Vagina (tissue), 2 donors: Measurements from ENCODE around the gene FOLR3. TPM values are rescaled to one million over a fixed set of nuclear protein-coding genes. Genes with fewer than 3 reads are reported as not detected.

Source experiments
- DNase-seq, 2 donors: peaks; one replicate each; pipeline ENCODE4 v3.0.0-alpha.2; 2017; ENCODE audit errors: extremely low spot score in 2 of 2
- H3K27ac ChIP-seq: fragments of 200-600 bp; sonication (generic); one replicate; pipeline ENCODE4 v1.5.1; 2019
- H3K27me3 ChIP-seq: fragments of 200-600 bp; sonication (generic); one replicate; pipeline ENCODE4 v1.5.1; 2019
- H3K36me3 ChIP-seq, 2 donors: fragments of 200-600 bp; sonication (generic); one replicate each; pipeline ENCODE4 v1.5.1; 2017 to 2019
- H3K4me1 ChIP-seq: fragments of 200-600 bp; sonication (generic); one replicate; pipeline ENCODE4 v1.5.1; 2019
- H3K4me3 ChIP-seq, 2 donors: fragments of 200-600 bp; sonication (generic); 1 replicate in 1 of 2; 2 replicates in 1 of 2; pipeline ENCODE4 v1.5.1; 2016 to 2019
- H3K9me3 ChIP-seq: fragments of 200-600 bp; sonication (generic); one replicate; pipeline ENCODE4 v1.5.1; 2019
- CTCF ChIP-seq, 3 experiments: fragments of 450-650 bp in 2 of 3; fragments of 200-600 bp in 1 of 3; sonication (generic) in 1 of 3; IDR thresholded peaks; one replicate each; pipeline ENCODE4 v1.5.1; 2017 to 2019; ENCODE audit warnings: antibody characterized with exemption in 3 of 3, mild to moderate bottlenecking in 2 of 3, moderate library complexity in 2 of 3
- POLR2A ChIP-seq, 2 donors: fragments of 450-650 bp; IDR thresholded peaks; one replicate each; pipeline ENCODE4 v1.6.1; 2017; ENCODE audit warnings: antibody characterized with exemption in 2 of 2, mild to moderate bottlenecking in 2 of 2, moderate library complexity in 2 of 2
- POLR2AphosphoS5 ChIP-seq, 2 donors: sonication (generic); formaldehyde crosslinking; IDR thresholded peaks; one replicate each; pipeline ENCODE4 v1.9.0; 2017; ENCODE audit warnings: antibody characterized with exemption in 2 of 2, mild to moderate bottlenecking in 2 of 2, low read depth in 1 of 2; ENCODE audit not compliant: insufficient read depth in 1 of 2
- intact Hi-C: fragments of 100-400 bp; cut with DNase I; formaldehyde crosslinking; loops from one replicate; pipeline ENCODE4 v1.15.1; 2023
- total RNA-seq: library from RNA; depleted of rRNA; stranded (reverse); fragments of >200 nt; gene quantifications from one replicate; pipeline ENCODE4 v1.2.3, GENCODE V29; 2016

FOLR3 gene
- total RNA-seq, 1 donor from 2014 or later = not detected

GRCh38 chr11:72111300-72112142 is 24.0 kb upstream of the FOLR3 start:
- TF ChIP-seq CTCF (IDR thresholded peaks at IDR 0.05) (no peak), POLR2AphosphoS5 (IDR thresholded peaks at IDR 0.05; ENCODE audit: insufficient read depth in 1 of 2, low read depth in 1 of 2) (no peak), POLR2A (IDR thresholded peaks at IDR 0.05) (no peak)
- peaks cover 0 to 6% of the 10 kb centered on the region in 2 donors for H3K36me3 ChIP-seq
- no peaks in the 10 kb centered on the region for H3K27me3 ChIP-seq
- H3K9me3 ChIP-seq = no peaks in the 10 kb centered on the region
- H3K4me1 ChIP-seq = peaks cover 21% of the 10 kb centered on the region
- peak overlapping the region; percentile 47 to 58 for H3K4me3 ChIP-seq
- intact Hi-C loops = no loop called here
- no peak for DNase-seq
- H3K27ac ChIP-seq = peak overlapping the region; percentile 97

GRCh38 chr11:72112143-72112977 is 23.2 kb upstream of the FOLR3 start, which contains the start of gene ANAPC15:
Gene ANAPC15, minus strand, starts transcription at chr11:72112695. Its CDS starts 1,419 bp downstream, at chr11:72111276.
- Histone ChIP-seq H3K4me1 (peaks cover 21% of the 10 kb centered on the region), H3K27ac (peak within 1 kb of the TSS; percentile 97), H3K4me3 (peak within 1 kb of the TSS; percentile 47 to 58), H3K36me3 (peaks cover 0 to 6% of the 10 kb centered on the region in 2 donors), H3K9me3 (no peaks in the 10 kb centered on the region), H3K27me3 (no peaks in the 10 kb centered on the region)
- TF ChIP-seq POLR2AphosphoS5 (IDR thresholded peaks at IDR 0.05; ENCODE audit: insufficient read depth in 1 of 2, low read depth in 1 of 2) (peak; percentile 88 to 93), CTCF (IDR thresholded peaks at IDR 0.05) (peak in 1 of 3 experiments; percentile 4), POLR2A (IDR thresholded peaks at IDR 0.05) (peak; percentile 94 to 95)
- intact Hi-C loops = no loop called here
- peak; percentile 98 to 100 for DNase-seq

- intact Hi-C loops = no loop called here
- Histone ChIP-seq H3K36me3 (peaks cover 0 to 5% of the 10 kb centered on the region in 2 donors), H3K9me3 (no peaks in the 10 kb centered on the region), H3K27me3 (no peaks in the 10 kb centered on the region), H3K4me1 (peaks cover 21% of the 10 kb centered on the region), H3K27ac (peak overlapping the region; percentile 97), H3K4me3 (peak overlapping the region; percentile 47 to 58)
- TF ChIP-seq POLR2AphosphoS5 (IDR thresholded peaks at IDR 0.05; ENCODE audit: insufficient read depth in 1 of 2, low read depth in 1 of 2) (peak in 1 of 2 donors; percentile 26), POLR2A (IDR thresholded peaks at IDR 0.05) (no peak)
- DNase-seq = no peak
Observed at GRCh38 chr11:72112978-72113808, 22.3 kb upstream of the FOLR3 start.

- intact Hi-C loops = no loop called here
- Histone ChIP-seq H3K4me1 (peaks cover 21% of the 10 kb centered on the region), H3K9me3 (no peaks in the 10 kb centered on the region), H3K27me3 (no peaks in the 10 kb centered on the region), H3K4me3 (no peak overlapping the region), H3K36me3 (no peaks in the 10 kb centered on the region), H3K27ac (no peak overlapping the region)
- TF ChIP-seq POLR2AphosphoS5 (IDR thresholded peaks at IDR 0.05; ENCODE audit: insufficient read depth in 1 of 2, low read depth in 1 of 2) = no peak
- TF ChIP-seq POLR2A (IDR thresholded peaks at IDR 0.05) = no peak
- DNase-seq = no peak
Observed at GRCh38 chr11:72114570-72114969, 21.0 kb upstream of the FOLR3 start.

- Histone ChIP-seq H3K4me1 (peaks cover 16% of the 10 kb centered on the region), H3K27me3 (no peaks in the 10 kb centered on the region), H3K9me3 (no peaks in the 10 kb centered on the region), H3K4me3 (no peak overlapping the region), H3K36me3 (no peaks in the 10 kb centered on the region), H3K27ac (no peak overlapping the region)
- TF ChIP-seq POLR2A (IDR thresholded peaks at IDR 0.05) = no peak
- no peak for TF ChIP-seq POLR2AphosphoS5 (IDR thresholded peaks at IDR 0.05; ENCODE audit: insufficient read depth in 1 of 2, low read depth in 1 of 2)
- TF ChIP-seq CTCF (IDR thresholded peaks at IDR 0.05) = no peak
- no peak for DNase-seq
- intact Hi-C loops = no loop called here
Observed at GRCh38 chr11:72116019-72116755, 19.3 kb upstream of the FOLR3 start.
